IMR-90 (cell line): ENCODE data around the gene CFAP61. TPM values are rescaled to one million over a fixed set of nuclear protein-coding genes. Genes with fewer than 3 reads are reported as not detected.

ENCODE experiments used
- ATAC-seq: fragments of 200-7000 bp; cut with Tn5 transposase; 2 replicates; pipeline ENCODE4 v1.9.1; 2020; ENCODE audit warnings: low read depth, mild to moderate bottlenecking, moderate library complexity
- BruUV-seq: library from RNA; stranded (reverse); fragments of 400-500 nt; replicated peaks from 2 replicates; lab custom pipeline; 2021; lab: Mats Ljungman, UMichigan
- CTCF ChIA-PET: fragments of 300-600 bp; formaldehyde crosslinking; extraction: SDS; loops from one replicate; lab custom pipeline; 2021; ENCODE audit warnings: antibody characterized with exemption; lab: Yijun Ruan, JAX
- POLR2A ChIA-PET: fragments of 300-600 bp; sonication (Branson Sonifier 250); formaldehyde crosslinking; loops from one replicate; lab custom pipeline; 2022; ENCODE audit warnings: antibody characterized with exemption; ENCODE audit not compliant: unreplicated experiment; lab: Charles Lee
- DNase-seq: peaks from one replicate; pipeline ENCODE4 v3.0.0; 2013
- H2AFZ ChIP-seq: replicated peaks from 2 replicates; pipeline ENCODE3; 2013; ENCODE audit warnings: low read length, mild to moderate bottlenecking; ENCODE audit not compliant: poor library complexity
- H2AK5ac ChIP-seq: 2 replicates; pipeline ENCODE4 v1.6.1; 2013; ENCODE audit warnings: low read depth, low read length, inconsistent platforms
- H2AK9ac ChIP-seq: replicated peaks from 2 replicates; pipeline ENCODE3; 2013; ENCODE audit warnings: mild to moderate bottlenecking, low read depth, low read length, moderate library complexity; ENCODE audit not compliant: poor library complexity
- H2BK120ac ChIP-seq: 2 replicates; pipeline ENCODE4 v1.6.1; 2013; ENCODE audit warnings: low read depth, low read length, inconsistent platforms
- H2BK15ac ChIP-seq: 3 replicates; pipeline ENCODE4 v1.6.1; 2013; ENCODE audit warnings: low read depth, low read length, inconsistent platforms
- H2BK20ac ChIP-seq: 2 replicates; pipeline ENCODE4 v1.6.1; 2013; ENCODE audit warnings: low read depth, mild to moderate bottlenecking, inconsistent platforms, low read length, moderate library complexity
- H2BK5ac ChIP-seq: 2 replicates; pipeline ENCODE4 v1.6.1; 2013; ENCODE audit warnings: mild to moderate bottlenecking, low read depth, low read length, inconsistent platforms; ENCODE audit not compliant: poor library complexity, severe bottlenecking
- H3K14ac ChIP-seq: replicated peaks from 2 replicates; pipeline ENCODE4 v1.6.1; 2013; ENCODE audit warnings: low read depth, low read length, inconsistent platforms
- H3K18ac ChIP-seq: 2 replicates; pipeline ENCODE4 v1.6.1; 2013; ENCODE audit warnings: low read depth, low read length, control low read depth
- H3K23ac ChIP-seq: 2 replicates; pipeline ENCODE4 v1.6.1; 2013; ENCODE audit warnings: low read depth, low read length, inconsistent platforms
- H3K27ac ChIP-seq: 2 replicates; pipeline ENCODE4 v1.5.1; 2013; ENCODE audit warnings: mild to moderate bottlenecking, control low read depth, low read length; ENCODE audit not compliant: insufficient read depth
- H3K27me3 ChIP-seq: 2 replicates; pipeline ENCODE4 v1.6.1; 2013; ENCODE audit warnings: low read length; ENCODE audit not compliant: control insufficient read depth, insufficient read depth
- H3K36me3 ChIP-seq: 2 replicates; pipeline ENCODE4 v1.6.1; 2013; ENCODE audit warnings: low read length, mixed read lengths; ENCODE audit not compliant: control insufficient read depth, insufficient read depth
- H3K4ac ChIP-seq: 2 replicates; pipeline ENCODE4 v1.6.1; 2013; ENCODE audit warnings: low read depth, low read length, inconsistent platforms
- H3K4me1 ChIP-seq: 2 replicates; pipeline ENCODE4 v1.6.1; 2013; ENCODE audit warnings: low read length, mixed read lengths; ENCODE audit not compliant: control insufficient read depth, insufficient read depth
- H3K4me2 ChIP-seq: 2 replicates; pipeline ENCODE4 v1.6.1; 2013; ENCODE audit warnings: low read depth, mild to moderate bottlenecking, control low read depth, low read length, moderate library complexity
- H3K4me3 ChIP-seq: 2 replicates; pipeline ENCODE4 v1.5.1; 2013; ENCODE audit warnings: low read depth, mild to moderate bottlenecking, control low read depth, low read length, moderate library complexity; ENCODE audit not compliant: insufficient read depth
- H3K56ac ChIP-seq: 2 replicates; pipeline ENCODE4 v1.6.1; 2013; ENCODE audit warnings: low read length, inconsistent platforms; ENCODE audit not compliant: insufficient read depth; ENCODE audit errors: extremely low read depth
- H3K79me1 ChIP-seq, 2 experiments: 2 replicates each; pipeline ENCODE4 v1.6.1; 2013; ENCODE audit warnings: low read length in 2 of 2, inconsistent platforms in 1 of 2, low read depth in 1 of 2
- H3K9ac ChIP-seq: 2 replicates; pipeline ENCODE4 v1.6.1; 2013; ENCODE audit warnings: low read depth, low read length, control low read depth
- H3K9me1 ChIP-seq: 2 replicates; pipeline ENCODE4 v1.6.1; 2013; ENCODE audit warnings: low read length, inconsistent platforms; ENCODE audit not compliant: insufficient read depth
- H3K9me3 ChIP-seq: 2 replicates; pipeline ENCODE4 v1.6.1; 2013; ENCODE audit warnings: low read length; ENCODE audit not compliant: control insufficient read depth, insufficient read depth
- H4K20me1 ChIP-seq: 2 replicates; pipeline ENCODE4 v1.6.1; 2013; ENCODE audit warnings: low read length, inconsistent platforms; ENCODE audit not compliant: insufficient read depth
- H4K5ac ChIP-seq: 2 replicates; pipeline ENCODE4 v1.6.1; 2013; ENCODE audit warnings: mild to moderate bottlenecking, low read depth, low read length, control low read depth
- H4K8ac ChIP-seq, 2 experiments: 2 replicates each; pipeline ENCODE4 v1.6.1; 2013; ENCODE audit warnings: low read depth in 2 of 2, low read length in 2 of 2, control low read depth in 1 of 2, inconsistent platforms in 1 of 2
- H4K91ac ChIP-seq: 2 replicates; pipeline ENCODE4 v1.6.1; 2013; ENCODE audit warnings: low read depth, low read length, inconsistent platforms; ENCODE audit not compliant: insufficient read depth
- BHLHE40 ChIP-seq: fragments of 150-350 bp; IDR thresholded peaks from 2 replicates; pipeline ENCODE4 v1.6.1; 2016; ENCODE audit warnings: mild to moderate bottlenecking, low read depth, low read length
- CHD1 ChIP-seq: IDR thresholded peaks from 2 replicates; pipeline ENCODE4 v1.6.1; 2012; ENCODE audit warnings: low read depth, low read length, improper control_type of control experiment
- CTCF ChIP-seq: conservative IDR thresholded peaks from 2 replicates; pipeline ENCODE4 v1.5.1; 2012; ENCODE audit warnings: mild to moderate bottlenecking, low read depth, low read length, improper control_type of control experiment
- FOS ChIP-seq: fragments of 150-350 bp; IDR thresholded peaks from 2 replicates; pipeline ENCODE4 v1.6.1; 2016; ENCODE audit warnings: low read depth, low read length
- MAFK ChIP-seq: IDR thresholded peaks from 2 replicates; pipeline ENCODE4 v1.6.1; 2012; ENCODE audit warnings: low read depth, low read length, improper control_type of control experiment
- MAZ ChIP-seq: IDR thresholded peaks from 2 replicates; pipeline ENCODE4 v1.6.1; 2012; ENCODE audit warnings: low read depth, mild to moderate bottlenecking, low read length, improper control_type of control experiment, moderate library complexity, borderline replicate concordance
- MXI1 ChIP-seq: IDR thresholded peaks from 2 replicates; pipeline ENCODE4 v1.6.1; 2012; ENCODE audit warnings: low read depth, mild to moderate bottlenecking, low read length, moderate library complexity, borderline replicate concordance
- NFE2L2 ChIP-seq: fragments of 150-350 bp; IDR thresholded peaks from 2 replicates; pipeline ENCODE4 v1.6.1; 2016; ENCODE audit warnings: low read depth, mild to moderate bottlenecking, low read length
- POLR2A ChIP-seq: IDR thresholded peaks from 2 replicates; pipeline ENCODE4 v1.6.1; 2012; ENCODE audit warnings: mild to moderate bottlenecking, low read depth, low read length
- RAD21 ChIP-seq: IDR thresholded peaks from 2 replicates; pipeline ENCODE4 v1.6.1; 2012; ENCODE audit warnings: low read length, improper control_type of control experiment
- RCOR1 ChIP-seq: IDR thresholded peaks from 2 replicates; pipeline ENCODE4 v1.6.1; 2012; ENCODE audit warnings: mild to moderate bottlenecking, low read length, improper control_type of control experiment; ENCODE audit not compliant: insufficient replicate concordance
- WGBS, 2 experiments: methylation state at CpG; one replicate each; pipeline versions ENCODE4 v1.1.5 to v1.1.7; 2013; ENCODE audit warnings: missing lambda C conversion rate in 2 of 2; ENCODE audit not compliant: insufficient read length in 1 of 2; ENCODE audit errors: extremely low coverage in 2 of 2; 5-methylcytosine and 5-hydroxymethylcytosine counted together
- dilution Hi-C: fragments of 300-500 bp; cut with HindIII; formaldehyde crosslinking; loops from one replicate; pipeline ENCODE4 v1.14.3; 2018; ENCODE audit warnings: low sequenced_read_pairs; ENCODE audit not compliant: unreplicated experiment
- in situ Hi-C: fragments of 300-500 bp; cut with MboI; formaldehyde crosslinking; loops from 3 replicates; pipeline ENCODE4 v1.14.3; 2019; ENCODE audit warnings: low sequenced_read_pairs, inconsistent platforms, mixed read lengths
- intact Hi-C: fragments of 100-400 bp; cut with micrococcal nuclease; formaldehyde crosslinking; loops from 2 replicates; pipeline ENCODE4 v1.10.0; 2022
- polyA plus RNA-seq, 3 experiments: library from polyadenylated mRNA; depleted of rRNA; stranded (reverse); fragments of >200 nt; gene quantifications; 2 replicates each; pipeline ENCODE4 v1.2.3, GENCODE V29; 2012; ENCODE audit warnings: low replicate concordance in 1 of 3
- total RNA-seq: library from RNA; depleted of rRNA; stranded (reverse); fragments of >200 nt; gene quantifications from 2 replicates; pipeline ENCODE4 v1.2.3, GENCODE V29; 2012
- TF ChIP-seq, protein P1 (sequence below): fragments of 150-350 bp; IDR thresholded peaks from 2 replicates; pipeline ENCODE4 v1.6.1; 2017; ENCODE audit warnings: mild to moderate bottlenecking, antibody characterized with exemption, low read length, low read depth

The CFAP61 gene
- total and polyA plus RNA-seq, 2 of the 4 experiments (the other 2 are of a cell fraction) = 0.07 TPM; not detected in 1

- no peak overlapping the region for H3K4me3 ChIP-seq
- H3K23ac ChIP-seq = no peak overlapping the region
- H2BK120ac ChIP-seq = no peak overlapping the region
- no peaks in the 10 kb centered on the region for H3K9me1 ChIP-seq
- no peak overlapping the region for H3K4ac ChIP-seq
- no peaks in the 10 kb centered on the region for H3K4me1 ChIP-seq
- DNase-seq = no peak
- no peak overlapping the region for H4K8ac ChIP-seq
- H2BK20ac ChIP-seq = no peak overlapping the region
- no peak overlapping the region for H2AK9ac ChIP-seq
- no CpG with 5 or more reads among the region's 1 CpG for WGBS, 2 experiments
- ChIA-PET POLR2A (no interaction called here), CTCF (no interaction called here)
- H4K20me1 ChIP-seq = no peaks in the 10 kb centered on the region
- H4K91ac ChIP-seq = no peak overlapping the region
- H4K5ac ChIP-seq = no peak overlapping the region
- no peak overlapping the region for H3K14ac ChIP-seq
- no peak overlapping the region for H3K18ac ChIP-seq
- no TSS peak for BruUV-seq
- no peak overlapping the region for H2AFZ ChIP-seq
- no peaks in the 10 kb centered on the region for H3K27me3 ChIP-seq
- intact Hi-C loops (no loop called here), in situ Hi-C loops (no loop called here), dilution Hi-C loops (no loop called here)
- H3K36me3 ChIP-seq = no peaks in the 10 kb centered on the region
- H3K27ac ChIP-seq = no peak overlapping the region
- H2BK5ac ChIP-seq = no peak overlapping the region
- no peak overlapping the region for H2BK15ac ChIP-seq
- H3K79me1 ChIP-seq = no peaks in the 10 kb centered on the region
- no peak overlapping the region for H3K9ac ChIP-seq
- H3K56ac ChIP-seq = no peak overlapping the region
- no peak overlapping the region for H3K4me2 ChIP-seq
- ATAC-seq = no peak
- no peak overlapping the region for H2AK5ac ChIP-seq
- H3K9me3 ChIP-seq = no peaks in the 10 kb centered on the region
- no peak for TF ChIP-seq MXI1
- no peak for TF ChIP-seq BHLHE40
- no peak for TF ChIP-seq NFE2L2
- no peak for TF ChIP-seq CHD1
- no peak for TF ChIP-seq POLR2A
- TF ChIP-seq MAZ = no peak
- TF ChIP-seq, protein P1, sequence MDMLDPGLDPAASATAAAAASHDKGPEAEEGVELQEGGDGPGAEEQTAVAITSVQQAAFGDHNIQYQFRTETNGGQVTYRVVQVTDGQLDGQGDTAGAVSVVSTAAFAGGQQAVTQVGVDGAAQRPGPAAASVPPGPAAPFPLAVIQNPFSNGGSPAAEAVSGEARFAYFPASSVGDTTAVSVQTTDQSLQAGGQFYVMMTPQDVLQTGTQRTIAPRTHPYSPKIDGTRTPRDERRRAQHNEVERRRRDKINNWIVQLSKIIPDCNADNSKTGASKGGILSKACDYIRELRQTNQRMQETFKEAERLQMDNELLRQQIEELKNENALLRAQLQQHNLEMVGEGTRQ = no peak
- TF ChIP-seq RAD21 = no peak
- TF ChIP-seq FOS = no peak
- TF ChIP-seq RCOR1 = no peak
- TF ChIP-seq CTCF = no peak
- no peak for TF ChIP-seq MAFK
Observed at GRCh38 chr20:20261159-20261558, 208.8 kb downstream of the CFAP61 start.
